HCT116 (cell line): Measurements from ENCODE around the gene PAX7. TPM values are rescaled to one million over a fixed set of nuclear protein-coding genes. Genes with fewer than 3 reads are reported as not detected.
"Not testable (repeated sequence)": the region's sequence is repeated elsewhere in the genome, so short reads cannot be mapped to it uniquely, and the experiment has no call there.

ENCODE experiments used
- ATAC-seq: fragments of 200-7000 bp; cut with Tn5 transposase; 2 replicates; pipeline ENCODE4 v1.9.1; 2020; ENCODE audit warnings: mild to moderate bottlenecking, moderate library complexity
- BruUV-seq: library from RNA; stranded (reverse); fragments of 400-500 nt; replicated peaks from 2 replicates; lab custom pipeline; 2021; lab: Mats Ljungman, UMichigan
- CTCF ChIA-PET: fragments of 300-600 bp; sonication (Branson Sonifier 250); formaldehyde crosslinking; loops from one replicate; lab custom pipeline; 2021; ENCODE audit warnings: antibody characterized with exemption; lab: Charles Lee
- POLR2A ChIA-PET: fragments of 300-600, 350-600 bp; sonication (Branson Sonifier 250); formaldehyde crosslinking; loops from one replicate; lab custom pipeline; 2021; ENCODE audit warnings: antibody characterized with exemption; lab: Charles Lee
- RAD21 ChIA-PET, 2 experiments: fragments of 300-600 bp; sonication (Branson Sonifier 250); formaldehyde crosslinking; loops; one replicate each; lab custom pipeline; 2023; ENCODE audit warnings: low total read pairs in 2 of 2; ENCODE audit not compliant: uncharacterized antibody in 2 of 2, unreplicated experiment in 2 of 2, low non-redundant PET in 1 of 2; lab: Charles Lee
- DNase-seq: peaks from one replicate; pipeline ENCODE4 v3.0.0-alpha.2; 2010; ENCODE audit warnings: low read depth, low spot score
- H2AFZ ChIP-seq: fragments of 200-600 bp; shearing (Covaris generic), sonication (generic); 2 replicates; pipeline ENCODE4 v1.6.1; 2017; ENCODE audit warnings: low read depth, mixed run types, mixed read lengths, antibody characterized with exemption, low read length; ENCODE audit not compliant: poor library complexity, severe bottlenecking
- H3K27ac ChIP-seq: 2 replicates; pipeline ENCODE4 v1.5.1; 2012; ENCODE audit warnings: low read depth, low read length
- H3K27me3 ChIP-seq: fragments of 200-600 bp; sonication (generic); 2 replicates; pipeline ENCODE4 v1.6.1; 2016; ENCODE audit warnings: mixed run types, low read length, mixed read lengths; ENCODE audit not compliant: insufficient read depth
- H3K36me3 ChIP-seq, 2 experiments: fragments of 200-500 bp in 1 of 2; fragments of 200-600 bp in 1 of 2; sonication (Bioruptor generic) in 1 of 2; sonication (generic) in 1 of 2; 2 replicates each; pipeline versions ENCODE4 v1.5.1 to v1.6.1; 2014 to 2016; ENCODE audit warnings: low read length in 2 of 2, inconsistent platforms in 1 of 2, mixed read lengths in 1 of 2, mixed run types in 1 of 2; ENCODE audit not compliant: insufficient read depth in 2 of 2, control insufficient read depth in 1 of 2
- H3K4me1 ChIP-seq, 2 experiments: fragments of 200-600 bp in 1 of 2; sonication (generic) in 1 of 2; 2 replicates each; pipeline versions ENCODE4 v1.5.1 to v1.6.1; 2012 to 2017; ENCODE audit warnings: low read length in 2 of 2, inconsistent platforms in 1 of 2, mild to moderate bottlenecking in 1 of 2, mixed read lengths in 1 of 2, mixed run types in 1 of 2, moderate library complexity in 1 of 2; ENCODE audit not compliant: insufficient read depth in 2 of 2, control insufficient read depth in 1 of 2
- H3K4me2 ChIP-seq: fragments of 200-600 bp; sonication (generic); 2 replicates; pipeline ENCODE4 v1.6.1; 2017; ENCODE audit warnings: mixed run types, low read length, mixed read lengths
- H3K4me3 ChIP-seq, 2 experiments: fragments of 200-600 bp in 1 of 2; sonication (generic) in 1 of 2; replicated peaks in 1 of 2; 2 replicates each; pipeline ENCODE4 v1.5.1; 2011 to 2016; ENCODE audit warnings: low read length in 2 of 2, control low read depth in 1 of 2, low read depth in 1 of 2, mild to moderate bottlenecking in 1 of 2, mixed read lengths in 1 of 2, mixed run types in 1 of 2
- H3K79me2 ChIP-seq: fragments of 200-600 bp; sonication (generic); 2 replicates; pipeline ENCODE4 v1.6.1; 2017; ENCODE audit warnings: mild to moderate bottlenecking, mixed run types, low read length, moderate library complexity, mixed read lengths; ENCODE audit not compliant: insufficient read depth
- H3K9ac ChIP-seq: fragments of 200-600 bp; sonication (generic); 2 replicates; pipeline ENCODE4 v1.6.1; 2016; ENCODE audit warnings: low read length, mixed read lengths
- H3K9me2 ChIP-seq: fragments of 200-600 bp; sonication (generic), shearing (Covaris generic); 2 replicates; pipeline ENCODE4 v1.6.1; 2017; ENCODE audit warnings: mixed run types, mild to moderate bottlenecking, moderate library complexity; ENCODE audit not compliant: insufficient read depth
- H3K9me3 ChIP-seq, 2 experiments: fragments of 200-500 bp in 1 of 2; fragments of 200-600 bp in 1 of 2; sonication (Bioruptor generic) in 1 of 2; sonication (generic) in 1 of 2; 2 replicates each; pipeline ENCODE4 v1.6.1; 2014 to 2017; ENCODE audit warnings: low read length in 2 of 2, mixed read lengths in 2 of 2, inconsistent platforms in 1 of 2, low read depth in 1 of 2, mild to moderate bottlenecking in 1 of 2, mixed run types in 1 of 2, moderate library complexity in 1 of 2; ENCODE audit not compliant: control insufficient read depth in 1 of 2, insufficient read depth in 1 of 2
- H4K20me1 ChIP-seq: fragments of 200-600 bp; sonication (generic), shearing (Covaris generic); 2 replicates; pipeline ENCODE4 v1.6.1; 2017; ENCODE audit warnings: mixed run types, mild to moderate bottlenecking, moderate library complexity; ENCODE audit not compliant: insufficient read depth
- CTCF ChIP-seq, 3 experiments: fragments of 200-600 bp in 1 of 3; sonication (generic) in 1 of 3; IDR thresholded peaks in 2 of 3; conservative IDR thresholded peaks in 1 of 3; 2 replicates each; pipeline ENCODE4 v1.5.1; 2012 to 2017; ENCODE audit warnings: low read depth in 2 of 3, low read length in 2 of 3, antibody characterized with exemption in 1 of 3, borderline replicate concordance in 1 of 3, control low read depth in 1 of 3, mild to moderate bottlenecking in 1 of 3, mixed read lengths in 1 of 3, mixed run types in 1 of 3, moderate library complexity in 1 of 3; ENCODE audit not compliant: insufficient read depth in 1 of 3
- EGR1 ChIP-seq: IDR thresholded peaks from 2 replicates; pipeline ENCODE4 v1.6.1; 2012; ENCODE audit warnings: low read depth
- EZH2phosphoT487 ChIP-seq: fragments of 200-600 bp; IDR thresholded peaks from 2 replicates; pipeline ENCODE4 v1.6.1; 2018; ENCODE audit warnings: antibody characterized with exemption, borderline replicate concordance
- POLR2A ChIP-seq: IDR thresholded peaks from 2 replicates; pipeline ENCODE4 v1.7.0; 2011; ENCODE audit warnings: borderline replicate concordance; ENCODE audit not compliant: insufficient read depth, insufficient read length; ENCODE audit errors: extremely low read depth
- RAD21 ChIP-seq: IDR thresholded peaks from 2 replicates; pipeline ENCODE4 v1.6.1; 2012; ENCODE audit warnings: low read depth, mild to moderate bottlenecking
- SP1 ChIP-seq: IDR thresholded peaks from 2 replicates; pipeline ENCODE4 v1.6.1; 2012; ENCODE audit warnings: low read depth
- intact Hi-C: fragments of 100-400 bp; cut with micrococcal nuclease; formaldehyde crosslinking; loops from 2 replicates; pipeline ENCODE4 v1.10.0; 2022
- total RNA-seq: library from RNA; stranded (reverse); gene quantifications from one replicate; pipeline ENCODE4 v1.2.1, GENCODE V29; 2021; ENCODE audit not compliant: unreplicated experiment

The PAX7 gene
- total RNA-seq, 1 experiment from 2014 or later, result not detected

GRCh38 chr1:18743233-18743632, 112.6 kb downstream of the PAX7 start:
- H4K20me1 ChIP-seq, result no peaks in the 10 kb centered on the region
- H3K9ac ChIP-seq, result no peak overlapping the region
- H3K27ac ChIP-seq, result no peak overlapping the region
- DNase-seq (peak; percentile 12), ATAC-seq (peak; percentile 81)
- BruUV-seq, result no TSS peak
- CTCF ChIA-PET, result no interaction called here
- no peak overlapping the region for H3K4me3 ChIP-seq
- H3K27me3 ChIP-seq, result peaks cover 22% of the 10 kb centered on the region
- no peak overlapping the region for H3K4me2 ChIP-seq
- intact Hi-C loops, result no loop called here
- no peaks in the 10 kb centered on the region for H3K9me2 ChIP-seq
- no peak overlapping the region for H2AFZ ChIP-seq
- POLR2A ChIA-PET, result no interaction called here
- H3K9me3 ChIP-seq, result no peaks in the 10 kb centered on the region
- TF ChIP-seq EZH2phosphoT487 (no peak), SP1 (no peak), CTCF (IDR thresholded peaks at IDR 0.05 in 2 of 3, conservative IDR thresholded peaks at IDR 0.05 in 1 of 3; ENCODE audit: borderline replicate concordance in 1 of 3, insufficient read depth in 1 of 3, low read depth in 2 of 3, low read length in 2 of 3) (peak; percentile 17 to 50 (median 48); a peak in 5 of 6 replicates), POLR2A (no peak), EGR1 (no peak), RAD21 (peak; percentile 34)
- H3K79me2 ChIP-seq, result no peaks in the 10 kb centered on the region
- RAD21 ChIA-PET, result no interaction called here
- H3K36me3 ChIP-seq, result no peaks in the 10 kb centered on the region
- no peaks in the 10 kb centered on the region for H3K4me1 ChIP-seq

GRCh38 chr1:18744381-18744780, 113.7 kb downstream of the PAX7 start:
- ATAC-seq, H2AFZ ChIP-seq, DNase-seq, H3K79me2 ChIP-seq, H3K9me3 ChIP-seq, BruUV-seq, H4K20me1 ChIP-seq, H3K36me3 ChIP-seq, H3K4me2 ChIP-seq, H3K4me3 ChIP-seq, CTCF ChIA-PET, H3K4me1 ChIP-seq, H3K27ac ChIP-seq, POLR2A ChIA-PET, intact Hi-C loops, H3K9ac ChIP-seq, H3K9me2 ChIP-seq: not testable (repeated sequence)
- peaks cover 33% of the 10 kb centered on the region for H3K27me3 ChIP-seq
- RAD21 ChIA-PET, result interaction anchor here in 1 of 2 experiments (0.7 kb wide), 1 partner anchor 270 kb away, joined by 3 read pairs; no protein-coding TSS in a partner anchor
